CD4-positive, alpha-beta T cell treated with Interleukin-17A for 1 hour (primary cell): ENCODE data around the gene OTUD3.

ENCODE experiments used
- DNase-seq: peaks from one replicate; pipeline ENCODE4 v3.0.0-alpha.2; 2020

OTUD3 gene

DNA sequence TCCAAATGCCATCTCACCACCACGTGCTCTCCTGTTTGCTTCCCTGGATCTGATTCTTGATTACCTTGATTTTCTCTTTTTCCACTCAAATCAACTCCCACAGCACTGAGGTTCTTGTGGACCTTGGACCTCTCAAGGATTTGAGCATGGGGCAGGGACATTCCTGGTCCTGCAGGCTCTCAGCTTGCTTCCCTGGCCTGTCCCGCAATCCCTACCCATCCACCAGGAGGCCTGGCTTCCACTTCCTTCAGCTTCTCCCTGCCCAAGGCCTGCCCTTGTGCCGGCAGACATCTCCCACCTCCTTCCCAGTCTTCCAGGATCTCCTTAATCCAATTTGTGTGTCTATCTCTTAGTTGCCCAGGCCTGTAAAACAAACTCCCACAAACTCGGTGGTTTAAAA, 75.6 kb downstream of the OTUD3 start:
- no peak for DNase-seq

DNA sequence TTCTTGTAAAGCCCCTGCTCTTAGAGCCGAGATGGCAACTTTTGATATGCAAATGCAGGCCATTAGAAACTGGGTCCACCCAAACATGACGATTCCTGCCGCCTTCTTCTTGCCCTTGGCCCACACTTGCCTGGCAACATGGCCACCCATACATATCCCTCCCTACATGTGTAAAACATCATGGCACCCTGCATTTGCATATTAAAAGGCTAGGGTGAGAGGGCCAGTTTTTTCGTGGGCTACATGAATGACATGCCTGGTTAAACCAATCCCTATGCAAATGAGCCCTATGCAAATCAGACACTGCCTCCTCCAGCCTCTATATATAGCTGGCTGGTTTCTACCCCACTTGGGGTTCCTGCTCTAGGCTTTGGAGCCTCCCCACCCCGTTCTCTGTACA, 78.4 kb downstream of the OTUD3 start:
- DNase-seq, result no peak
